B cell (primary cell): ENCODE results near the gene EDAR. TPM values are rescaled to one million over a fixed set of nuclear protein-coding genes. Genes with fewer than 3 reads are reported as not detected.

Source experiments
- ATAC-seq: fragments of 200-7000 bp; cut with Tn5 transposase; one replicate; pipeline ENCODE4 v1.10.0; 2021; ENCODE audit warnings: low read depth, mild to moderate bottlenecking, moderate number of reproducible peaks, moderate library complexity
- CTCF ChIA-PET: fragments of 350-600 bp; sonication (Branson Sonifier 250); formaldehyde crosslinking; loops from one replicate; lab custom pipeline; 2021; ENCODE audit warnings: antibody characterized with exemption, inconsistent platforms; lab: Charles Lee
- POLR2A ChIA-PET: fragments of 350-600 bp; sonication (Branson Sonifier 250); formaldehyde crosslinking; loops from one replicate; lab custom pipeline; 2021; ENCODE audit warnings: antibody characterized with exemption; lab: Charles Lee
- DNase-seq: peaks from one replicate; pipeline ENCODE4 v3.0.0; 2013
- H2AFZ ChIP-seq: 2 replicates; pipeline ENCODE4 v1.6.1; 2012; ENCODE audit warnings: mild to moderate bottlenecking, low read depth, low read length; ENCODE audit not compliant: insufficient read depth, poor library complexity, severe bottlenecking
- H3K27ac ChIP-seq, 2 donors: 1 replicate in 1 of 2; 2 replicates in 1 of 2; pipeline ENCODE4 v1.5.1; 2012 to 2013; ENCODE audit warnings: low read length in 2 of 2, mild to moderate bottlenecking in 2 of 2, moderate library complexity in 1 of 2
- H3K27me3 ChIP-seq, 4 experiments: fragments of 200-600 bp in 1 of 4; sonication (generic) in 1 of 4; replicated peaks in 1 of 4; 1 replicate in 2 of 4; 2 replicates in 2 of 4; pipeline versions ENCODE4 v1.6.1 to v1.7.0; 2013 to 2016; ENCODE audit warnings: low read length in 3 of 4, mild to moderate bottlenecking in 2 of 4, mixed read lengths in 1 of 4, moderate library complexity in 1 of 4; ENCODE audit not compliant: insufficient read depth in 4 of 4, control insufficient read depth in 3 of 4; ENCODE audit errors: control extremely low read depth in 1 of 4
- H3K36me3 ChIP-seq, 2 experiments: replicated peaks in 1 of 2; 1 replicate in 1 of 2; 2 replicates in 1 of 2; pipeline versions ENCODE4 v1.6.1 to v1.7.1; 2013; ENCODE audit warnings: low read length in 1 of 2; ENCODE audit not compliant: insufficient read depth in 2 of 2, control insufficient read depth in 1 of 2; ENCODE audit errors: control extremely low read depth in 1 of 2, extremely low read depth in 1 of 2
- H3K4me1 ChIP-seq, 2 donors: fragments of 200-600 bp in 1 of 2; sonication (generic) in 1 of 2; 1 replicate in 1 of 2; 2 replicates in 1 of 2; pipeline versions ENCODE4 v1.5.1 to v1.6.1; 2013 to 2017; ENCODE audit warnings: low read length in 2 of 2; ENCODE audit not compliant: control insufficient read depth in 2 of 2, insufficient read depth in 2 of 2
- H3K4me2 ChIP-seq: replicated peaks from 2 replicates; pipeline ENCODE3; 2012; ENCODE audit warnings: mild to moderate bottlenecking, low read depth, low read length; ENCODE audit not compliant: poor library complexity, severe bottlenecking
- H3K4me3 ChIP-seq, 5 experiments: fragments of 200-600 bp in 1 of 5; sonication (generic) in 1 of 5; 1 replicate in 3 of 5; 2 replicates in 2 of 5; pipeline versions ENCODE4 v1.5.1 to v1.7.0; 2011 to 2016; ENCODE audit warnings: low read length in 4 of 5, mild to moderate bottlenecking in 4 of 5, low read depth in 2 of 5, control low read depth in 1 of 5, moderate library complexity in 1 of 5; ENCODE audit not compliant: insufficient read depth in 1 of 5; ENCODE audit errors: control extremely low read depth in 1 of 5, extremely low read depth in 1 of 5
- H3K79me2 ChIP-seq: fragments of 200-600 bp; sonication (generic); one replicate; pipeline ENCODE4 v1.6.0; 2016; ENCODE audit warnings: low read length; ENCODE audit not compliant: control insufficient read depth, insufficient read depth
- H3K9ac ChIP-seq: fragments of 200-600 bp; sonication (generic); 2 replicates; pipeline ENCODE4 v1.6.1; 2017; ENCODE audit warnings: mild to moderate bottlenecking, low read length, moderate library complexity
- H3K9me3 ChIP-seq, 3 donors: one replicate each; pipeline versions ENCODE4 v1.6.1 to v1.7.1; 2013; ENCODE audit warnings: low read length in 2 of 3; ENCODE audit not compliant: control insufficient read depth in 2 of 3, insufficient read depth in 1 of 3; ENCODE audit errors: control extremely low read depth in 1 of 3
- H4K20me1 ChIP-seq: 2 replicates; pipeline ENCODE4 v1.6.0; 2012; ENCODE audit warnings: mild to moderate bottlenecking, low read length; ENCODE audit not compliant: insufficient read depth, control insufficient read depth, poor library complexity, severe bottlenecking
- H3K27ac Mint-ChIP-seq: one replicate; pipeline ENCODE4 v1.8.0; 2021; ENCODE audit warnings: mixed read lengths
- H3K27me3 Mint-ChIP-seq: one replicate; pipeline ENCODE4 v1.8.0; 2021; ENCODE audit warnings: mixed read lengths
- H3K4me1 Mint-ChIP-seq: one replicate; pipeline ENCODE4 v1.8.0; 2021; ENCODE audit warnings: mixed read lengths
- H3K4me3 Mint-ChIP-seq: one replicate; pipeline ENCODE4 v1.8.0; 2021; ENCODE audit warnings: mixed read lengths
- H3K9me3 Mint-ChIP-seq: one replicate; pipeline ENCODE4 v1.8.0; 2022; ENCODE audit warnings: mixed read lengths; ENCODE audit not compliant: insufficient read depth
- EZH2 ChIP-seq: IDR thresholded peaks from 2 replicates; pipeline ENCODE4 v1.6.1; 2012; ENCODE audit warnings: borderline replicate concordance, low read depth, mild to moderate bottlenecking, moderate library complexity, low read length; ENCODE audit not compliant: insufficient read depth, poor library complexity, severe bottlenecking
- WGBS: methylation state at CpG from one replicate; pipeline ENCODE4 v1.1.5; 2013; ENCODE audit warnings: missing lambda C conversion rate; ENCODE audit not compliant: insufficient coverage; 5-methylcytosine and 5-hydroxymethylcytosine counted together
- intact Hi-C: fragments of 100-400 bp; cut with micrococcal nuclease; formaldehyde crosslinking; loops from one replicate; pipeline ENCODE4 v1.10.0; 2022
- polyA plus RNA-seq: library from polyadenylated mRNA; depleted of rRNA; stranded (reverse); fragments of >200 nt; gene quantifications from 2 replicates; pipeline ENCODE4 v1.2.3, GENCODE V29; 2012
- total RNA-seq, 2 donors: library from RNA; stranded (reverse); fragments of 120-200 nt in 1 of 2; gene quantifications; 1 replicate in 1 of 2; 2 replicates in 1 of 2; pipeline versions ENCODE4 v1.2.3 to v1.2.4, GENCODE V29; 2013 to 2022
- TF ChIP-seq, protein P1 (sequence below): fragments of 200-600 bp; IDR thresholded peaks from one replicate; pipeline ENCODE4 v1.8.0; 2022; ENCODE audit warnings: antibody characterized with exemption, mild to moderate bottlenecking

EDAR gene
- total and polyA plus RNA-seq, 2 donors (not counting 1 experiment from before 2014, with no cell fraction given), result 0.03 TPM; not detected in 1

DNA sequence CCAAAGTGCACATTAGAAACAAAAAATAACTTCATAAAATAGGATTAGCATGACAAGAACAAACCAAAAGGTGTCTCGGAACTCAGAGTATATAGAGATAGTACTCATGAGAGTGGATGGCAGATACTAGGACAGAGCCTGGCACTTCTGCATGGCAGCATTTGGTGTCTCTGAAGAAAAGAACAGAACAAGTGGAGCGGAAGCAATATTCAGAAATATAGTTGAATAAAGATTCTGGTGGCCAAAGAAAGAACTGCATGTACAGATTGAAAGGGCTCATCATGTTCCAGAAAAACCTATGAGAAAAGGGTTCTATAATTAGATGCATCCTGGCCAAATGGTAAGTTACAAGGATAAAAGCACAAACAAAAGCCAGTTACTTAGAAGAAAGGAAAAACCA, 111.5 kb downstream of the EDAR start:
- 100% methylated on average over 2 of the region's 2 CpGs for WGBS
- Histone ChIP-seq H3K4me2 (no peak overlapping the region), H2AFZ (no peak overlapping the region), H4K20me1 (no peaks in the 10 kb centered on the region), H3K9ac (no peak overlapping the region), H3K79me2 (no peaks in the 10 kb centered on the region), H3K4me1 (no peaks in the 10 kb centered on the region), H3K4me3 (no peak overlapping the region), H3K27me3 (no peaks in the 10 kb centered on the region), H3K36me3 (no peaks in the 10 kb centered on the region), H3K27ac (no peak overlapping the region), H3K9me3 (peaks cover 0 to 5% (median 5%) of the 10 kb centered on the region in 3 donors)
- Mint-ChIP-seq H3K9me3 (peaks cover 8% of the 10 kb centered on the region), H3K27ac (no peak overlapping the region), H3K27me3 (no peaks in the 10 kb centered on the region), H3K4me1 (no peaks in the 10 kb centered on the region), H3K4me3 (no peak overlapping the region)
- ATAC-seq (no peak), DNase-seq (no peak)
- intact Hi-C loops, result no loop called here
- CTCF ChIA-PET, result interaction anchor here (0.7 kb wide), 1 partner anchor 744 kb away, joined by 3 read pairs; no protein-coding TSS in a partner anchor
- POLR2A ChIA-PET, result no interaction called here
- TF ChIP-seq, protein P1, sequence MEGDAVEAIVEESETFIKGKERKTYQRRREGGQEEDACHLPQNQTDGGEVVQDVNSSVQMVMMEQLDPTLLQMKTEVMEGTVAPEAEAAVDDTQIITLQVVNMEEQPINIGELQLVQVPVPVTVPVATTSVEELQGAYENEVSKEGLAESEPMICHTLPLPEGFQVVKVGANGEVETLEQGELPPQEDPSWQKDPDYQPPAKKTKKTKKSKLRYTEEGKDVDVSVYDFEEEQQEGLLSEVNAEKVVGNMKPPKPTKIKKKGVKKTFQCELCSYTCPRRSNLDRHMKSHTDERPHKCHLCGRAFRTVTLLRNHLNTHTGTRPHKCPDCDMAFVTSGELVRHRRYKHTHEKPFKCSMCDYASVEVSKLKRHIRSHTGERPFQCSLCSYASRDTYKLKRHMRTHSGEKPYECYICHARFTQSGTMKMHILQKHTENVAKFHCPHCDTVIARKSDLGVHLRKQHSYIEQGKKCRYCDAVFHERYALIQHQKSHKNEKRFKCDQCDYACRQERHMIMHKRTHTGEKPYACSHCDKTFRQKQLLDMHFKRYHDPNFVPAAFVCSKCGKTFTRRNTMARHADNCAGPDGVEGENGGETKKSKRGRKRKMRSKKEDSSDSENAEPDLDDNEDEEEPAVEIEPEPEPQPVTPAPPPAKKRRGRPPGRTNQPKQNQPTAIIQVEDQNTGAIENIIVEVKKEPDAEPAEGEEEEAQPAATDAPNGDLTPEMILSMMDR, result no peak
- no peak for TF ChIP-seq EZH2

DNA sequence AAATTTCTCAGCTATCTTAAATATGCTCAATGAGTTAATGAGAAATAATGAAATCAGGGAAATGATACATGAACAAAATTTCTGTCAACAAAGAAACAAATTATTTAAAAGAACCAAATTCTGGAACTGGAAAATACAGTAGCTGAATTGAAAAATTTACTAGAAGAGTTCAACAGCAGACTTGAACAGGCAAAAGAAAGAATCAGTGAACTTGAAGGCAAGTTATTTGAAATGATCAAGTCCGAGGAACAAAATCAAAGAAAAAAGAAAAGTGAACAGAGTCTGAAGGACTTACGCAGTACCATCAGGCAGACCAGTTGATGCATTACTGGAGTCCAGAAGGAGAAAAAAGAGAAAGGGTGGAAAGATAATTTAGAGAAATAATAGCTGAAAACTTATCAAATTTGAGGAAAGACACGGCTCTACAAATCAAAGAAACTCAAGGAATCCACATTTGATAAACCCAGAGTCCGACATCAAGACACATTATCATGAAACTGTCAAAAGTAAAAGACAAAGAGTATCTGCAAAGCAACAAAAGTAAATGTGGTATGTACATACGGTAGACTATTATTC, 118.9 kb downstream of the EDAR start:
- no peak overlapping the region for H3K27ac Mint-ChIP-seq

More for the DNA sequence above, 118.9 kb downstream of the EDAR start:
- ChIA-PET POLR2A (no interaction called here), CTCF (no interaction called here)
- Mint-ChIP-seq H3K4me3 (no peak overlapping the region), H3K4me1 (no peaks in the 10 kb centered on the region), H3K9me3 (peaks cover 15% of the 10 kb centered on the region), H3K27me3 (no peaks in the 10 kb centered on the region)
- DNase-seq (no peak), ATAC-seq (no peak)
- peaks cover 8 to 21% (median 11%) of the 10 kb centered on the region in 3 donors for H3K9me3 ChIP-seq
- intact Hi-C loops, result no loop called here
- H2AFZ ChIP-seq, result no peak overlapping the region
- TF ChIP-seq EZH2, result no peak
- TF ChIP-seq, protein P1, result no peak
- no peak overlapping the region for H3K9ac ChIP-seq
- no peaks in the 10 kb centered on the region for H3K4me1 ChIP-seq
- WGBS, result 100% methylated on average over 1 of the region's 5 CpGs
- no peak overlapping the region for H3K4me2 ChIP-seq
- no peak overlapping the region for H3K4me3 ChIP-seq
- H4K20me1 ChIP-seq, result no peaks in the 10 kb centered on the region
- H3K27me3 ChIP-seq, result no peaks in the 10 kb centered on the region
- no peak overlapping the region for H3K27ac ChIP-seq
- no peaks in the 10 kb centered on the region for H3K79me2 ChIP-seq
- peaks cover 0 to 6% of the 10 kb centered on the region in 2 experiments for H3K36me3 ChIP-seq
